Neutrophil (primary cell): Measurements from ENCODE around the gene TOB1.

Experiments
- H3K27ac ChIP-seq: fragments of 200-600 bp; sonication (generic); 2 replicates; pipeline ENCODE4 v1.5.1; 2016; ENCODE audit warnings: mild to moderate bottlenecking, moderate library complexity
- H3K27me3 ChIP-seq: fragments of 200-600 bp; sonication (generic); 2 replicates; pipeline ENCODE4 v1.6.0; 2016; ENCODE audit warnings: mild to moderate bottlenecking
- H3K36me3 ChIP-seq: fragments of 200-600 bp; sonication (generic); 2 replicates; pipeline ENCODE4 v1.5.1; 2017
- H3K4me1 ChIP-seq, 2 experiments: fragments of 200-600 bp in 1 of 2; sonication (generic) in 1 of 2; 1 replicate in 1 of 2; 2 replicates in 1 of 2; pipeline versions ENCODE4 v1.5.1 to v1.6.1; 2013 to 2016; ENCODE audit warnings: low read depth in 1 of 2, low read length in 1 of 2, mild to moderate bottlenecking in 1 of 2, moderate library complexity in 1 of 2; ENCODE audit not compliant: control insufficient read depth in 1 of 2, insufficient read depth in 1 of 2
- H3K4me3 ChIP-seq, 2 experiments: fragments of 200-600 bp in 1 of 2; sonication (generic) in 1 of 2; 1 replicate in 1 of 2; 2 replicates in 1 of 2; pipeline ENCODE4 v1.5.1; 2013 to 2016; ENCODE audit warnings: low read depth in 1 of 2, low read length in 1 of 2, mild to moderate bottlenecking in 1 of 2, moderate library complexity in 1 of 2
- H3K9me3 ChIP-seq: fragments of 200-600 bp; sonication (generic); 2 replicates; pipeline ENCODE4 v1.5.1; 2016
- CTCF ChIP-seq: fragments of 200-600 bp; sonication (generic); IDR thresholded peaks from 2 replicates; pipeline ENCODE4 v1.5.1; 2016; ENCODE audit warnings: antibody characterized with exemption

TOB1 gene

GRCh38 chr17:50853015-50853615 lies 13.0 kb downstream of the TOB1 start:
- H3K27me3 ChIP-seq, result peaks cover 36% of the 10 kb centered on the region
- H3K9me3 ChIP-seq, result peaks cover 5% of the 10 kb centered on the region
- H3K27ac ChIP-seq, result no peak overlapping the region
- no peak for TF ChIP-seq CTCF
- no peak overlapping the region for H3K4me3 ChIP-seq
- no peaks in the 10 kb centered on the region for H3K36me3 ChIP-seq
- H3K4me1 ChIP-seq, result peaks cover 13 to 18% of the 10 kb centered on the region in 2 experiments

GRCh38 chr17:50850640-50851039 lies 15.5 kb downstream of the TOB1 start:
- H3K4me1 ChIP-seq, result peaks cover 13 to 18% of the 10 kb centered on the region in 2 experiments
- peaks cover 5% of the 10 kb centered on the region for H3K9me3 ChIP-seq
- H3K27ac ChIP-seq, result no peak overlapping the region
- no peak for TF ChIP-seq CTCF
- H3K4me3 ChIP-seq, result no peak overlapping the region
- H3K36me3 ChIP-seq, result no peaks in the 10 kb centered on the region
- peaks cover 24% of the 10 kb centered on the region for H3K27me3 ChIP-seq

GRCh38 chr17:50848711-50849110 lies 17.4 kb downstream of the TOB1 start:
- H3K9me3 ChIP-seq, result peaks cover 5% of the 10 kb centered on the region
- no peak for TF ChIP-seq CTCF
- peaks cover 11 to 13% of the 10 kb centered on the region in 2 experiments for H3K4me1 ChIP-seq
- no peak overlapping the region for H3K4me3 ChIP-seq
- no peak overlapping the region for H3K27ac ChIP-seq
- peaks cover 12% of the 10 kb centered on the region for H3K27me3 ChIP-seq
- no peaks in the 10 kb centered on the region for H3K36me3 ChIP-seq

GRCh38 chr17:50848039-50848438 lies 18.1 kb downstream of the TOB1 start:
- H3K27ac ChIP-seq, result no peak overlapping the region
- H3K27me3 ChIP-seq, result peaks cover 5% of the 10 kb centered on the region
- peaks cover 5% of the 10 kb centered on the region for H3K9me3 ChIP-seq
- H3K36me3 ChIP-seq, result no peaks in the 10 kb centered on the region
- no peak for TF ChIP-seq CTCF
- H3K4me1 ChIP-seq, result peaks cover 11 to 13% of the 10 kb centered on the region in 2 experiments
- no peak overlapping the region for H3K4me3 ChIP-seq

- Histone ChIP-seq H3K9me3 (peaks cover 5% of the 10 kb centered on the region), H3K36me3 (no peaks in the 10 kb centered on the region), H3K27me3 (peaks cover under 1% of the 10 kb centered on the region), H3K4me3 (no peak overlapping the region), H3K27ac (no peak overlapping the region), H3K4me1 (peaks cover 11 to 12% of the 10 kb centered on the region in 2 experiments)
- no peak for TF ChIP-seq CTCF
These were observed 18.6 kb downstream of the TOB1 start for GRCh38 chr17:50847566-50847965.
